GM21423 (cell line): ENCODE data around the gene TMEM169.
"Not testable (repeated sequence)": the region's sequence is repeated elsewhere in the genome, so short reads cannot be mapped to it uniquely, and the experiment has no call there.

Experiments used
- ATAC-seq: cut with Tn5 transposase; IDR thresholded peaks from one replicate; pipeline ENCODE4 v1.9.1; 2021; ENCODE audit warnings: mild to moderate bottlenecking, moderate library complexity; ENCODE audit not compliant: unreplicated experiment

Gene TMEM169

GRCh38 chr2:216130346-216130971 is 48.7 kb downstream of the TMEM169 start:
- no peak for ATAC-seq

- no peak for ATAC-seq
Measured at GRCh38 chr2:216131175-216131926, 49.6 kb downstream of the TMEM169 start.

- no peak for ATAC-seq
Measured at GRCh38 chr2:216132585-216132984, 50.9 kb downstream of the TMEM169 start.

- no peak for ATAC-seq
Measured at GRCh38 chr2:216133397-216133796, 51.7 kb downstream of the TMEM169 start.

DNA sequence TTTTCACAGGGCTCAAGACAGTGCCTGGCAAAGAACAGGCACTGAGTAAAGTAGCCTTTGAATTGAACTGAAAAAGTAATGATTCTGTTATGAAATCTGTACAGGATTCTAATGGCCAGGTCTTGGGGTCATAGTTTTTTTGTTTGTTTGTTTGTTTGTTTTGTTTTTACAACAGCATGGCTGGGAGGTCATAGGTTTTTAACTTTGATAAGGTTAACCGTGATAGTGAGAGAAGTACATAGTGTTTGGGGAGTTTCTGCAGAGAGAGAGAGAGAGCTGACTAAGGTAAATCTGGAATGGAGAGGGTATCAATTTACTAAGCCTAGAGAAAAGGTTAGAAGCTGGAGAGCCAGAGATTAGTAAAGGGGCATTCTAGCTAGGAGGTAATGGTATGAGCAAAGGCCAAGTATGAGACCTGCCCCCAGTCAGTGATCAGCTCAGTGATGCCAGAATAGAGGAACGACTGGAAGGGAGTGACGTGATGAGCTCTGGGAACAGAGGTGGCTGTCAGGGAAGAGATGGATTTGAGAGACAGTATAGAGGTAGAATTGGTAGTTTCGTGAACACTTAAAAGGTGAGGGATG is 53.3 kb downstream of the TMEM169 start:
- no peak for ATAC-seq

DNA sequence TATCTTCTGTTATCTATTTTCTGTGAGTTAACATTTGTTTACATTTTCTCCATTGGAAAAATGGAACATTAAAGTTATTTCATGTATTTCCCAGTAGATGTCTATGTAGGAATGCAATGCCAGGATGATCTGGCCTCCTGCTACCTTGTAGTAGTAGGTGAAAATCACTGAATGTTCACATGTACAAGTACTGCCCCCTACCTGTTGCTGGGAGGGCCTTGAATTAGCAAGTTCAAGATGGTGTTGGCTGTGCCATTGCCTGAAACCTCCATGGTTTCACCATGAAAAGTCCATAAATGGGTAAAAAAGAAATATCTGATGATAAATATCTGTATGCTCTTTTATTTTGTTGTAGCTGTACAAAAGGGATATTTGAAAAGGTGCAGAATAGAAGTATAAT is 58.2 kb downstream of the TMEM169 start:
- ATAC-seq = no peak

- not testable (repeated sequence) for ATAC-seq
Measured at GRCh38 chr2:216141516-216141915, 59.8 kb downstream of the TMEM169 start.

- ATAC-seq = peak; percentile 95
Measured at GRCh38 chr2:216142540-216142939, 60.8 kb downstream of the TMEM169 start.

DNA sequence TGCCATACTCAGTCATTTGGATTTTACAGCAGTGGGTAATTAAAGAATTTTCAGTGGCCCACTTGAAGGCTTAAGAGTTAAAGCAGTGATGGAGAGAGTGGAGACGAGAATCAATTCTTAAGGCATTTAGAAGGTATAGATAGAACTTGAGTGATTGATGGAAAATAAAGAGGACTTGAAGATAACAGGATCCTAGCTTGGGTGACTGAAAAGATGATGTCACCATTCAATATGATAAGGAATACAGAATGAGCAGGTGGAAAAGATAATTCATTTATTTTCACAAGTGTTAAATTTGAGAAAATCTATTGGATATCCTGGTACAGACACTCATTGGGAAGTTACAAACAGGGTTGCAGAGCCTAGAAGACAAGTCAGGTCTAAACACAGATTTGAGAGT is 62.7 kb downstream of the TMEM169 start:
- no peak for ATAC-seq

DNA sequence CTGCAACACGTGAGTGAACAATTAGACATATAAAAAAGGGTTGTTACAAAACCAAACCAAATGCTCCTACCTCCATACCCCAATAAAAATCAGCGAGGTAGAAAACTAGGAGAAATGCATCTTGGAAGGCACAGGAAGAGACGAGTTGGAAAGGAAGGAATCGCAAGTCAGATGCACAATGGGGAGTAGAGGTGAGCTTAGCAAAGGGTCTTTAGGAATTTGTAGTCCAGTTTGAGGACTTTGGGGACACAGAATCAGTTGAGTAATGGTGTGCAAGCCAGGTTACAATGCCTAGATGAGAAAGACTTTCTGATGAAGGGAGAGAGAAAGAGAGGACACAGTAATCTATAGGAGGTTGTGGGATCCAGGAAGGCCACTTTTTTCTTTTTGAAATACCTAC is 63.1 kb downstream of the TMEM169 start:
- ATAC-seq = no peak

GRCh38 chr2:216146573-216146972 is 64.9 kb downstream of the TMEM169 start:
- no peak for ATAC-seq

GRCh38 chr2:216147172-216148131 is 65.7 kb downstream of the TMEM169 start:
- ATAC-seq = no peak

- no peak for ATAC-seq
Measured at GRCh38 chr2:216148983-216149382, 67.3 kb downstream of the TMEM169 start.

- ATAC-seq = no peak
Measured at GRCh38 chr2:216149741-216150140, 68.0 kb downstream of the TMEM169 start.

DNA sequence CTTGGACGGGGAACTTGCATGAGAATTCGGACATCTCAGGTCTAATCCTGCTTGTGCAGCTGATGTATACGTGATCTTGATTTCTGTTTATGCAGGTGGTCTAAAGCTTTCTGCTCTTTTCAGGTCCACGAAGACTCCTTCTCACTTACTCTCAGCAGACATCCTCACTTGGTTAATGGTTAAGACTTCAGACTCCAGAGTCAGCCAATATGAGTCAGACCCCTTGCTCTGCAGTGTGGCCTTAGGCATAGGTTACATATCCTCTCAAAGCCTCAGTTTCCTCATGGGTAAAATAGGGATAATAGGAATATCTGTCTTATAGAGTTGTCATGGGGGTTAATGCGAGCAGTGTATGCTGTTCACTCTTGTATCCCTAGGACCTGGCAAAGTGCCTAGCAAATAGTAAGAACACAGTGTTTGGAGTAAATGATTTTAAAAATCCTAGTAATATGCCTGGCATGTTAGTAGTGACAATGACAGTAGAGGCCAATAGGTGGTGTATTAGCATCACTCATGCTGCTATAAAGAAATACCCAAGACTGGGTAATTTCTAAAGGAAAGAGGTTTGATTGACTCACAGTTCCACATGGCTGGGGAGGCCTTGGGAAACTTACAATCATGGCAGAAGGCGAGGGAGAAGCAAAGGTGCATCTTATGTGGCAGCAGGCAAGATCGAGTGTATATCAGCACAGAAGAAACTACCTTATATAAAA is 69.8 kb downstream of the TMEM169 start:
- ATAC-seq = no peak
